ENCODE data around the gene SLC25A23. TPM values are rescaled to one million over a fixed set of nuclear protein-coding genes. Genes with fewer than 3 reads are reported as not detected.

SLC25A23 gene
- total RNA-seq, 1 experiment from 2014 or later = 42.9 TPM

- Histone ChIP-seq H3K14ac (ENCODE audit: insufficient read depth, low read length) (no peak overlapping the region), H2BK120ac (ENCODE audit: low read depth, low read length, poor library complexity, severe bottlenecking) (no peak overlapping the region), H3K23me2 (ENCODE audit: insufficient read length, low read depth, low read length, poor library complexity, severe bottlenecking) (peaks cover under 1% of the 10 kb centered on the region), H2AK5ac (ENCODE audit: insufficient read length, low read length) (no peak overlapping the region), H3K79me2 (ENCODE audit: insufficient read depth, low read length) (peaks cover 38% of the 10 kb centered on the region), H4K5ac (ENCODE audit: insufficient read length, low read depth, low read length) (no peak overlapping the region), H4K8ac (replicated peaks; ENCODE audit: insufficient read length, low read depth, low read length) (no peak overlapping the region), H3K4ac (ENCODE audit: low read depth, low read length) (no peak overlapping the region), H3K23ac (ENCODE audit: insufficient read length, low read depth, low read length) (no peak overlapping the region), H2BK5ac (ENCODE audit: insufficient read length, low read length) (no peak overlapping the region), H4K20me1 (ENCODE audit: control insufficient read depth, insufficient read depth, insufficient read length) (no peaks in the 10 kb centered on the region), H3K4me2 (ENCODE audit: insufficient read depth, insufficient read length, low read length) (no peak overlapping the region), H3K18ac (ENCODE audit: insufficient read length, low read depth, low read length) (no peak overlapping the region), H3K9me3 (ENCODE audit: control insufficient read depth, low read depth, low read length) (no peaks in the 10 kb centered on the region), H3K79me1 (ENCODE audit: insufficient read depth, low read depth, low read length, poor library complexity, severe bottlenecking) (peaks cover 7% of the 10 kb centered on the region), H2BK20ac (ENCODE audit: low read depth, low read length, poor library complexity, severe bottlenecking) (no peak overlapping the region), H3K9ac (ENCODE audit: extremely low read depth, insufficient read length, low read length) (no peak overlapping the region), H2BK12ac (ENCODE audit: insufficient read length, low read depth, low read length) (no peak overlapping the region), H3K27ac (ENCODE audit: insufficient read length, low read depth, low read length) (no peak overlapping the region), H2BK15ac (ENCODE audit: low read depth, low read length) (no peak overlapping the region), H3K27me3 (ENCODE audit: insufficient read depth, low read length) (no peaks in the 10 kb centered on the region), H3K56ac (ENCODE audit: insufficient read length, low read depth, low read length) (no peak overlapping the region), H3T11ph (ENCODE audit: low read length) (no peak overlapping the region), H3K4me1 (ENCODE audit: insufficient read depth, low read length) (no peaks in the 10 kb centered on the region), H4K91ac (ENCODE audit: insufficient read length, low read depth, low read length) (no peak overlapping the region), H2AFZ (ENCODE audit: low read length) (no peak overlapping the region)
- Mint-ChIP-seq H3K27me3 (ENCODE audit: low read depth) (no peaks in the 10 kb centered on the region), H3K4me1 (peaks cover 10 to 26% of the 10 kb centered on the region in 2 experiments), H3K27ac (no peak overlapping the region; a peak in 1 of 7 replicates), H3K36me3 (ENCODE audit: insufficient read depth in 1 of 3, low read depth in 3 of 3) (peaks cover 53 to 97% (median 94%) of the 10 kb centered on the region in 3 experiments), H3K9me3 (no peaks in the 10 kb centered on the region; a peak in 2 of 5 replicates), H3K4me3 (no peak overlapping the region)
- no peak for TF ChIP-seq CTCF (conservative IDR thresholded peaks at IDR 0.05)
- no peak for DNase-seq
- no CpG with 5 or more reads among the region's 19 CpGs for WGBS (ENCODE audit: extremely low coverage, insufficient read length, low lambda C conversion rate)
Measured at GRCh38 chr19:6418562-6418932, 41.0 kb downstream of the SLC25A23 start.

All from H9 (cell line).